Measurements from ENCODE around the gene HEXD.
"Not testable (repeated sequence)": the region's sequence is repeated elsewhere in the genome, so short reads cannot be mapped to it uniquely, and the experiment has no call there.

The HEXD gene

GRCh38 chr17:82378741-82379021 lies 39.5 kb upstream of the HEXD start:
- Histone ChIP-seq H3K4me1 (ENCODE audit: low read length) (peaks cover 3% of the 10 kb centered on the region; the same call in 1 of the 2 replicates), H3K4me2 (ENCODE audit: low read depth, low read length) (no peak overlapping the region), H3K4me3 (ENCODE audit: low read length) (no peak overlapping the region), H3K27me3 (replicated peaks; ENCODE audit: insufficient read depth, low read length) (no peaks in the 10 kb centered on the region; the same call in 1 of the 2 replicates), H3K9me2 (replicated peaks; ENCODE audit: insufficient read depth, low read length) (no peaks in the 10 kb centered on the region), H3K36me3 (replicated peaks; ENCODE audit: insufficient read depth, low read length) (no peaks in the 10 kb centered on the region), H3F3A (ENCODE audit: insufficient read depth, low read length) (no peaks in the 10 kb centered on the region), H2AFZ (ENCODE audit: low read length) (no peak overlapping the region), H3K9me3 (replicated peaks; ENCODE audit: insufficient read depth, low read length) (no peaks in the 10 kb centered on the region), H4K20me1 (ENCODE audit: insufficient read depth, low read length) (no peaks in the 10 kb centered on the region), H3K79me2 (ENCODE audit: low read length) (no peaks in the 10 kb centered on the region), H3K27ac (ENCODE audit: low read length) (no peak overlapping the region), H3K9ac (ENCODE audit: low read length) (no peak overlapping the region)
- no peak for DNase-seq
- no peak for TF ChIP-seq EZH2 (optimal IDR thresholded peaks at IDR 0.05; ENCODE audit: low read depth, low read length)
- no peak for TF ChIP-seq CTCF (IDR thresholded peaks at IDR 0.05; ENCODE audit: low read length)
- TF ChIP-seq EZH2phosphoT487 (IDR thresholded peaks at IDR 0.05; ENCODE audit: low read length), result no peak

GRCh38 chr17:82380860-82381702 lies 37.1 kb upstream of the HEXD start:
- no peak for DNase-seq
- TF ChIP-seq EZH2phosphoT487 (IDR thresholded peaks at IDR 0.05; ENCODE audit: low read length), result no peak
- TF ChIP-seq CTCF (IDR thresholded peaks at IDR 0.05; ENCODE audit: low read length), result no peak
- TF ChIP-seq EZH2 (optimal IDR thresholded peaks at IDR 0.05; ENCODE audit: low read depth, low read length), result no peak
- Histone ChIP-seq H3K79me2 (ENCODE audit: low read length) (no peaks in the 10 kb centered on the region), H3F3A (ENCODE audit: insufficient read depth, low read length) (no peaks in the 10 kb centered on the region), H3K9ac (ENCODE audit: low read length) (no peak overlapping the region), H4K20me1 (ENCODE audit: insufficient read depth, low read length) (no peaks in the 10 kb centered on the region), H3K4me1 (ENCODE audit: low read length) (peaks cover 3% of the 10 kb centered on the region; the same call in 1 of the 2 replicates), H3K9me3 (replicated peaks; ENCODE audit: insufficient read depth, low read length) (no peaks in the 10 kb centered on the region), H3K4me3 (ENCODE audit: low read length) (no peak overlapping the region), H3K36me3 (replicated peaks; ENCODE audit: insufficient read depth, low read length) (no peaks in the 10 kb centered on the region), H3K4me2 (ENCODE audit: low read depth, low read length) (no peak overlapping the region), H2AFZ (ENCODE audit: low read length) (no peak overlapping the region), H3K9me2 (replicated peaks; ENCODE audit: insufficient read depth, low read length) (no peaks in the 10 kb centered on the region), H3K27me3 (replicated peaks; ENCODE audit: insufficient read depth, low read length) (no peaks in the 10 kb centered on the region; the same call in 1 of the 2 replicates), H3K27ac (ENCODE audit: low read length) (no peak overlapping the region)

GRCh38 chr17:82381703-82382009 lies 36.5 kb upstream of the HEXD start:
- not testable (repeated sequence) for H3K9me2 ChIP-seq (replicated peaks; ENCODE audit: insufficient read depth, low read length); H3K4me1 ChIP-seq (ENCODE audit: low read length); H3F3A ChIP-seq (ENCODE audit: insufficient read depth, low read length); H3K9me3 ChIP-seq (replicated peaks; ENCODE audit: insufficient read depth, low read length); H4K20me1 ChIP-seq (ENCODE audit: insufficient read depth, low read length); H3K79me2 ChIP-seq (ENCODE audit: low read length); H2AFZ ChIP-seq (ENCODE audit: low read length); H3K36me3 ChIP-seq (replicated peaks; ENCODE audit: insufficient read depth, low read length); DNase-seq; H3K4me2 ChIP-seq (ENCODE audit: low read depth, low read length); H3K4me3 ChIP-seq (ENCODE audit: low read length); H3K27ac ChIP-seq (ENCODE audit: low read length); H3K9ac ChIP-seq (ENCODE audit: low read length); H3K27me3 ChIP-seq (replicated peaks; ENCODE audit: insufficient read depth, low read length)

GRCh38 chr17:82382220-82382932 lies 35.8 kb upstream of the HEXD start:
- H3K4me2 ChIP-seq (ENCODE audit: low read depth, low read length); H3K9ac ChIP-seq (ENCODE audit: low read length); H3K27me3 ChIP-seq (replicated peaks; ENCODE audit: insufficient read depth, low read length): not testable (repeated sequence)

More at GRCh38 chr17:82382220-82382932, 35.8 kb upstream of the HEXD start:
- not testable (repeated sequence) for DNase-seq; H3K9me2 ChIP-seq (replicated peaks; ENCODE audit: insufficient read depth, low read length); H3K36me3 ChIP-seq (replicated peaks; ENCODE audit: insufficient read depth, low read length); H3K4me1 ChIP-seq (ENCODE audit: low read length); H4K20me1 ChIP-seq (ENCODE audit: insufficient read depth, low read length); H2AFZ ChIP-seq (ENCODE audit: low read length); H3K27ac ChIP-seq (ENCODE audit: low read length); H3K9me3 ChIP-seq (replicated peaks; ENCODE audit: insufficient read depth, low read length); H3K4me3 ChIP-seq (ENCODE audit: low read length); H3K79me2 ChIP-seq (ENCODE audit: low read length); H3F3A ChIP-seq (ENCODE audit: insufficient read depth, low read length)
